Thyroid gland (tissue), 4 donors: ENCODE data around the gene AGPAT2. TPM values are rescaled to one million over a fixed set of nuclear protein-coding genes. Genes with fewer than 3 reads are reported as not detected.
A peak's percentile ranks its signal among the peaks of the same experiment; 100 is the strongest.

Experiments used
- DNase-seq, 2 donors: peaks; one replicate each; pipeline ENCODE4 v3.0.0-alpha.2; 2019
- H3K27ac ChIP-seq, 3 donors: fragments of 200-600 bp; sonication (generic); 1 replicate in 2 of 3; 2 replicates in 1 of 3; pipeline ENCODE4 v1.5.1; 2016 to 2019; ENCODE audit warnings: mild to moderate bottlenecking in 1 of 3, moderate library complexity in 1 of 3
- H3K27me3 ChIP-seq: fragments of 200-600 bp; sonication (generic); one replicate; pipeline ENCODE4 v1.5.1; 2019
- H3K36me3 ChIP-seq, 2 donors: fragments of 200-600 bp; sonication (generic); one replicate each; pipeline ENCODE4 v1.5.1; 2016 to 2019
- H3K4me1 ChIP-seq, 2 donors: fragments of 200-600 bp; sonication (generic); one replicate each; pipeline ENCODE4 v1.5.1; 2017 to 2019
- H3K4me3 ChIP-seq, 3 donors: fragments of 200-600 bp; sonication (generic); replicated peaks in 1 of 3; 1 replicate in 2 of 3; 2 replicates in 1 of 3; pipeline ENCODE4 v1.5.1; 2016; ENCODE audit warnings: mild to moderate bottlenecking in 1 of 3
- H3K9me3 ChIP-seq: fragments of 200-600 bp; sonication (generic); one replicate; pipeline ENCODE4 v1.5.1; 2017
- POLR2A ChIP-seq, 2 donors: fragments of 450-650 bp; IDR thresholded peaks; one replicate each; pipeline ENCODE4 v1.6.1; 2017; ENCODE audit warnings: antibody characterized with exemption in 2 of 2, mild to moderate bottlenecking in 2 of 2, moderate library complexity in 1 of 2
- WGBS, 2 donors: methylation state at CpG; one replicate each; pipeline ENCODE4 v1.1.5; 2017; 5-methylcytosine and 5-hydroxymethylcytosine counted together
- intact Hi-C: fragments of 100-400 bp; cut with DNase I; formaldehyde crosslinking; loops from one replicate; pipeline ENCODE4 v1.15.1; 2023
- total RNA-seq, 4 donors: library from RNA; depleted of rRNA; stranded (reverse); fragments of >200 nt; gene quantifications; one replicate each; pipeline ENCODE4 v1.2.3, GENCODE V29; 2016
- TF ChIP-seq, protein P1 (sequence below), 6 experiments: fragments of 200-600 bp in 3 of 6; fragments of 450-650 bp in 3 of 6; sonication (generic) in 3 of 6; IDR thresholded peaks; one replicate each; pipeline ENCODE4 v1.5.1; 2016 to 2019; ENCODE audit warnings: antibody characterized with exemption in 6 of 6, mild to moderate bottlenecking in 2 of 6, inconsistent platforms in 1 of 6, moderate library complexity in 1 of 6

The AGPAT2 gene
- total RNA-seq, 4 donors from 2014 or later, result 58.6 to 78.7 (median 72.0) TPM

- no peaks in the 10 kb centered on the region for H3K36me3 ChIP-seq
- TF ChIP-seq, protein P1, sequence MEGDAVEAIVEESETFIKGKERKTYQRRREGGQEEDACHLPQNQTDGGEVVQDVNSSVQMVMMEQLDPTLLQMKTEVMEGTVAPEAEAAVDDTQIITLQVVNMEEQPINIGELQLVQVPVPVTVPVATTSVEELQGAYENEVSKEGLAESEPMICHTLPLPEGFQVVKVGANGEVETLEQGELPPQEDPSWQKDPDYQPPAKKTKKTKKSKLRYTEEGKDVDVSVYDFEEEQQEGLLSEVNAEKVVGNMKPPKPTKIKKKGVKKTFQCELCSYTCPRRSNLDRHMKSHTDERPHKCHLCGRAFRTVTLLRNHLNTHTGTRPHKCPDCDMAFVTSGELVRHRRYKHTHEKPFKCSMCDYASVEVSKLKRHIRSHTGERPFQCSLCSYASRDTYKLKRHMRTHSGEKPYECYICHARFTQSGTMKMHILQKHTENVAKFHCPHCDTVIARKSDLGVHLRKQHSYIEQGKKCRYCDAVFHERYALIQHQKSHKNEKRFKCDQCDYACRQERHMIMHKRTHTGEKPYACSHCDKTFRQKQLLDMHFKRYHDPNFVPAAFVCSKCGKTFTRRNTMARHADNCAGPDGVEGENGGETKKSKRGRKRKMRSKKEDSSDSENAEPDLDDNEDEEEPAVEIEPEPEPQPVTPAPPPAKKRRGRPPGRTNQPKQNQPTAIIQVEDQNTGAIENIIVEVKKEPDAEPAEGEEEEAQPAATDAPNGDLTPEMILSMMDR (IDR thresholded peaks at IDR 0.05), result no peak
- no peak for TF ChIP-seq POLR2A (IDR thresholded peaks at IDR 0.05)
- H3K9me3 ChIP-seq, result no peaks in the 10 kb centered on the region
- intact Hi-C loops, result no loop called here
- H3K4me1 ChIP-seq, result peaks cover 16 to 27% of the 10 kb centered on the region in 2 donors
- H3K27me3 ChIP-seq, result no peaks in the 10 kb centered on the region
- 80 to 90% methylated on average over 2 to 8 of the region's 10 CpGs for WGBS, 2 donors
- no peak overlapping the region for H3K27ac ChIP-seq
- no peak for DNase-seq
- no peak overlapping the region for H3K4me3 ChIP-seq
These were observed 4.5 kb downstream of the AGPAT2 start for GRCh38 chr9:136682710-136683109.

GRCh38 chr9:136681945-136682699, 5.1 kb downstream of the AGPAT2 start:
- Histone ChIP-seq H3K4me3 (no peak overlapping the region), H3K27ac (no peak overlapping the region), H3K4me1 (peaks cover 13 to 24% of the 10 kb centered on the region in 2 donors), H3K27me3 (no peaks in the 10 kb centered on the region), H3K36me3 (no peaks in the 10 kb centered on the region), H3K9me3 (no peaks in the 10 kb centered on the region)
- WGBS, 2 donors, result 86 to 90% methylated on average over 12 to 17 of the region's 20 CpGs
- TF ChIP-seq POLR2A (IDR thresholded peaks at IDR 0.05), result no peak
- TF ChIP-seq, protein P1 (IDR thresholded peaks at IDR 0.05), result no peak
- DNase-seq, result no peak
- intact Hi-C loops, result no loop called here

GRCh38 chr9:136681029-136681428, 6.2 kb downstream of the AGPAT2 start:
- Histone ChIP-seq H3K36me3 (peaks cover 0 to 9% of the 10 kb centered on the region in 2 donors), H3K27ac (no peak overlapping the region), H3K4me1 (peaks cover 10 to 19% of the 10 kb centered on the region in 2 donors), H3K4me3 (no peak overlapping the region), H3K9me3 (no peaks in the 10 kb centered on the region), H3K27me3 (no peaks in the 10 kb centered on the region)
- DNase-seq, result no peak
- 96% methylated on average over 17 of the region's 17 CpGs for WGBS, 2 donors
- intact Hi-C loops, result no loop called here
- no peak for TF ChIP-seq POLR2A (IDR thresholded peaks at IDR 0.05)
- TF ChIP-seq, protein P1 (IDR thresholded peaks at IDR 0.05), result no peak

DNA sequence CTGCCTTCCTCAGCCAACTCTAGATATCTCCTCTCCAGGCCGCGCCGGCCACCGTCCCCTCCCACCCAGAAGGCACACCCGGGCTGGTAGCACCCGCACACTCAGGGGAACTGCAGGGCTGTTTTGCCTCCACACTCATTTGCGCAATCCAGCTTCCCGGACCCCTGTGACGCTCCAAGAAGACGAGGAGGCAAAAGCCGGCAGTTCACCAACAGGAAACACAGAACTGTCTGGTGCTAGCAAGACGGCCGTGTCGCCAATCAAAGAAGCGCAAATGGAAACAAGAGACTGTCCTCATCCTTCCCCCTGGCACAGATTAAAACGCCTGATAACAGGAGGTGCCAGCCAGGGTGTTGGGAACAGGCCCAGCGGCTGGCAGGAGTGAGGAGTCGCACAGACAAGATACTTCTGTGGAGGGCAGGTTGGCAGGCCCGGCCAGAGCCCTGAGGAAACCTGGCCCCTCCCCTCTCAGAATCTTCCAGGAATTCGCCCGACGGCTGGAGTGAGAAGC, 7.8 kb downstream of the AGPAT2 start:
- H3K27ac ChIP-seq, result peak overlapping the region in 1 of 3 donors; percentile 26
- H3K36me3 ChIP-seq, result peaks cover under 1 to 9% of the 10 kb centered on the region in 2 donors

More for the DNA sequence above, 7.8 kb downstream of the AGPAT2 start:
- 62 to 72% methylated on average over 22 of the region's 22 CpGs for WGBS, 2 donors
- intact Hi-C loops, result no loop called here
- no peak overlapping the region for H3K4me3 ChIP-seq
- no peak for TF ChIP-seq POLR2A (IDR thresholded peaks at IDR 0.05)
- TF ChIP-seq, protein P1 (IDR thresholded peaks at IDR 0.05), result no peak
- peaks cover 0 to 4% of the 10 kb centered on the region in 2 donors for H3K4me1 ChIP-seq
- no peaks in the 10 kb centered on the region for H3K27me3 ChIP-seq
- H3K9me3 ChIP-seq, result no peaks in the 10 kb centered on the region
- no peak for DNase-seq
